Right cardiac atrium (tissue), 5 donors: Measurements from ENCODE around the gene IRF1. TPM values are rescaled to one million over a fixed set of nuclear protein-coding genes. Genes with fewer than 3 reads are reported as not detected.
"Not testable (repeated sequence)": the region's sequence is repeated elsewhere in the genome, so short reads cannot be mapped to it uniquely, and the experiment has no call there.

Source experiments
- ATAC-seq, 2 donors: fragments of 200-7000 bp; cut with Tn5 transposase; one replicate each; pipeline versions ENCODE4 v1.8.0 to v1.9.1; 2020; ENCODE audit warnings: moderate library complexity in 2 of 2, mild to moderate bottlenecking in 1 of 2
- DNase-seq, 3 donors: peaks; one replicate each; pipeline ENCODE4 v3.0.0-alpha.2; 2020
- H3K27ac ChIP-seq: one replicate; pipeline ENCODE4 v1.5.1; 2013; ENCODE audit warnings: mild to moderate bottlenecking, low read length, control low read depth, moderate library complexity
- H3K27me3 ChIP-seq: one replicate; pipeline ENCODE4 v1.6.1; 2013; ENCODE audit not compliant: control insufficient read depth, insufficient read depth
- H3K4me1 ChIP-seq: one replicate; pipeline ENCODE4 v1.6.1; 2013; ENCODE audit warnings: low read length; ENCODE audit not compliant: control insufficient read depth, insufficient read depth
- H3K4me3 ChIP-seq: one replicate; pipeline ENCODE4 v1.5.1; 2013; ENCODE audit warnings: low read length, control low read depth
- H3K9me3 ChIP-seq: one replicate; pipeline ENCODE4 v1.6.1; 2013; ENCODE audit warnings: low read length; ENCODE audit not compliant: control insufficient read depth
- WGBS: extraction: QIAGEN DNeasy Blood & Tissue Kit; methylation state at CpG from one replicate; pipeline ENCODE4 v1.1.7; 2013; 5-methylcytosine and 5-hydroxymethylcytosine counted together
- intact Hi-C, 4 donors: fragments of 100-400 bp; cut with DNase I; formaldehyde crosslinking; loops; one replicate each; pipeline versions ENCODE4 v1.11.0 to v1.14.0; 2022 to 2023
- polyA plus RNA-seq: library from polyadenylated mRNA; stranded (reverse); fragments of 200-250 nt; gene quantifications from one replicate; pipeline ENCODE4 v1.2.3, GENCODE V29; 2013
- total RNA-seq, 4 donors: library from RNA; stranded (reverse); fragmentation: NEBNext Ultra II Directional; extraction: Animal tissue kit (Norgen Biotek cat#: 25700); gene quantifications; one replicate each; pipeline ENCODE4 v1.2.1, GENCODE V29; 2021
- donor health status: healthy with polysubstance abuse.
- donor health status: DM: no; HTN: yes; CAD: no.
- donor health status: DM: no; HTN: no; CAD: no.
- donor health status: DM: no; HTN: yes; CAD: no; lungs with severe emphysema.
- donor health status: DM: yes; HTN: yes; CAD: no.

IRF1 gene
- total and polyA plus RNA-seq, 5 donors = 9.4 to 17.9 (median 12.0) TPM

- not testable (repeated sequence) for H3K4me3 ChIP-seq, H3K27me3 ChIP-seq, H3K9me3 ChIP-seq, DNase-seq, ATAC-seq, H3K27ac ChIP-seq, H3K4me1 ChIP-seq
- intact Hi-C loops = loop anchor here in 1 of 4 donors (10.0 kb wide), 1 partner anchor 300 kb away; no protein-coding TSS in a partner anchor
- 83% methylated on average over 5 of the region's 5 CpGs for WGBS
Measured at GRCh38 chr5:132524877-132525276, 34.3 kb upstream of the IRF1 start.

GRCh38 chr5:132522067-132522466, 31.5 kb upstream of the IRF1 start:
- ATAC-seq, H3K9me3 ChIP-seq, DNase-seq, H3K27ac ChIP-seq, H3K4me1 ChIP-seq, H3K4me3 ChIP-seq, H3K27me3 ChIP-seq: not testable (repeated sequence)
- intact Hi-C loops = loop anchor here in 1 of 4 donors (10.0 kb wide), 1 partner anchor 303 kb away; no protein-coding TSS in a partner anchor
- 86% methylated on average over 1 of the region's 1 CpG for WGBS

- intact Hi-C loops, H3K4me1 ChIP-seq: not testable (repeated sequence)
Measured at GRCh38 chr5:132513618-132514336, 23.2 kb upstream of the IRF1 start.

GRCh38 chr5:132510076-132510475, 19.5 kb upstream of the IRF1 start:
- Histone ChIP-seq H3K27ac (no peak overlapping the region), H3K4me3 (no peak overlapping the region), H3K9me3 (no peaks in the 10 kb centered on the region), H3K4me1 (peaks cover 2% of the 10 kb centered on the region), H3K27me3 (no peaks in the 10 kb centered on the region)
- no peak for DNase-seq
- no peak for ATAC-seq
- intact Hi-C loops = no loop called here

More at GRCh38 chr5:132513618-132514336, 23.2 kb upstream of the IRF1 start:
- not testable (repeated sequence) for H3K4me3 ChIP-seq, H3K27me3 ChIP-seq, ATAC-seq, H3K9me3 ChIP-seq, H3K27ac ChIP-seq
- WGBS = 95% methylated on average over 16 of the region's 25 CpGs
- DNase-seq = peak in 1 of 3 donors; percentile 43

- Histone ChIP-seq H3K27me3 (no peaks in the 10 kb centered on the region), H3K27ac (no peak overlapping the region), H3K4me1 (peaks cover 3% of the 10 kb centered on the region), H3K4me3 (no peak overlapping the region), H3K9me3 (no peaks in the 10 kb centered on the region)
- 48% methylated on average over 1 of the region's 1 CpG for WGBS
- ATAC-seq (peak; percentile 50 to 61), DNase-seq (no peak)
- intact Hi-C loops = no loop called here
Measured at GRCh38 chr5:132506094-132506692, 15.6 kb upstream of the IRF1 start.

GRCh38 chr5:132505641-132506040, 15.1 kb upstream of the IRF1 start:
- Histone ChIP-seq H3K4me3 (no peak overlapping the region), H3K4me1 (peaks cover 3% of the 10 kb centered on the region), H3K27me3 (no peaks in the 10 kb centered on the region), H3K27ac (no peak overlapping the region), H3K9me3 (no peaks in the 10 kb centered on the region)
- DNase-seq (no peak), ATAC-seq (no peak)
- intact Hi-C loops = no loop called here
- 84% methylated on average over 2 of the region's 2 CpGs for WGBS

- ATAC-seq = no peak
Measured at GRCh38 chr5:132504746-132505145, 14.2 kb upstream of the IRF1 start.

GRCh38 chr5:132503244-132503643, 12.7 kb upstream of the IRF1 start:
- WGBS = 63% methylated on average over 4 of the region's 4 CpGs
- no peak for ATAC-seq

More at GRCh38 chr5:132504746-132505145, 14.2 kb upstream of the IRF1 start:
- intact Hi-C loops = loop anchor here in 2 of 4 donors (5.0 kb wide), 2 partner anchors 112 to 117 kb away; no protein-coding TSS in a partner anchor
- 85% methylated on average over 4 of the region's 4 CpGs for WGBS
- Histone ChIP-seq H3K4me1 (peaks cover 3% of the 10 kb centered on the region), H3K27ac (no peak overlapping the region), H3K9me3 (no peaks in the 10 kb centered on the region), H3K27me3 (no peaks in the 10 kb centered on the region), H3K4me3 (no peak overlapping the region)
- DNase-seq = no peak

GRCh38 chr5:132501961-132502931, 11.7 kb upstream of the IRF1 start:
- H3K4me1 ChIP-seq = peaks cover 10% of the 10 kb centered on the region
- H3K27me3 ChIP-seq = no peaks in the 10 kb centered on the region
- H3K4me3 ChIP-seq = no peak overlapping the region
- peak overlapping the region; percentile 15 for H3K27ac ChIP-seq
- ATAC-seq = no peak
- intact Hi-C loops = loop anchor here (2.0 to 5.0 kb wide), 3 partner anchors 110 to 115 kb away; no protein-coding TSS in a partner anchor
- no peaks in the 10 kb centered on the region for H3K9me3 ChIP-seq
- 70% methylated on average over 10 of the region's 10 CpGs for WGBS
- DNase-seq = peak in 1 of 3 donors; percentile 58

More at GRCh38 chr5:132503244-132503643, 12.7 kb upstream of the IRF1 start:
- intact Hi-C loops = loop anchor here in 2 of 4 donors (5.0 kb wide), 2 partner anchors 111 to 116 kb away; no protein-coding TSS in a partner anchor
- no peak overlapping the region for H3K27ac ChIP-seq
- no peaks in the 10 kb centered on the region for H3K27me3 ChIP-seq
- peaks cover 3% of the 10 kb centered on the region for H3K4me1 ChIP-seq
- no peak overlapping the region for H3K4me3 ChIP-seq
- no peak for DNase-seq
- no peaks in the 10 kb centered on the region for H3K9me3 ChIP-seq

- H3K4me1 ChIP-seq = peaks cover 10% of the 10 kb centered on the region
Measured at GRCh38 chr5:132501629-132501956, 11.0 kb upstream of the IRF1 start.

More at GRCh38 chr5:132501629-132501956, 11.0 kb upstream of the IRF1 start:
- Histone ChIP-seq H3K9me3 (no peaks in the 10 kb centered on the region), H3K4me3 (no peak overlapping the region), H3K27ac (no peak overlapping the region), H3K27me3 (no peaks in the 10 kb centered on the region)
- intact Hi-C loops = loop anchor here (2.0 to 5.0 kb wide), 3 partner anchors 109 to 115 kb away; no protein-coding TSS in a partner anchor
- DNase-seq = no peak
- WGBS = 84% methylated on average over 4 of the region's 4 CpGs
- no peak for ATAC-seq
